OCI-LY1 (cell line): ENCODE measurements around the gene ADCY2.

Source experiments
- EZH2 ChIP-seq: fragments of 200-600 bp; sonication (generic), shearing (Covaris generic); IDR thresholded peaks from 2 replicates; pipeline ENCODE4 v1.8.0; 2017; ENCODE audit warnings: borderline replicate concordance, mixed run types, mild to moderate bottlenecking, antibody characterized with exemption, low read length, moderate library complexity, mixed read lengths
- TF ChIP-seq, protein P1 (sequence below): fragments of 200-600 bp; sonication (generic), shearing (Covaris generic); IDR thresholded peaks from 2 replicates; pipeline ENCODE4 v1.5.1; 2017; ENCODE audit warnings: mild to moderate bottlenecking, antibody characterized with exemption, low read length, moderate library complexity, mixed read lengths

DNA sequence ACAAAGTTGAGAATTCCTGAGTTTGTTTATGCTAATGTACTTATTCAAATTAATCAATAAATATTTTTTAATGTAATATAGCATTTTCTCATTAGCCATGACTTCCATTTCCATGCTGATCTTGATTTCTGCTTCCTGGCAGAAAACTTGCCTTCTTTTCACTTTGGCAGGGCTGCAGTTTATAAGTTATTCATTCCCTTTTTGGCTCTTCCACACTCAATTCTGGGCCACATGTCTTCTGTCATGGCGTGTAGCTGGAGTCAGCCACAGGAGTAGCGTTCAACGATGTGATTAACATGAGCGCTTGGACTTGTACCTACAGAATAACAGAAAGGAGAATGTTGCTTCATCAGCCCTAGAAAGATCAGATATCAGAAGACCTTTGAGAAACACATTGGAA lies 282.1 kb downstream of the ADCY2 start:
- no peak for TF ChIP-seq EZH2
- TF ChIP-seq, protein P1, sequence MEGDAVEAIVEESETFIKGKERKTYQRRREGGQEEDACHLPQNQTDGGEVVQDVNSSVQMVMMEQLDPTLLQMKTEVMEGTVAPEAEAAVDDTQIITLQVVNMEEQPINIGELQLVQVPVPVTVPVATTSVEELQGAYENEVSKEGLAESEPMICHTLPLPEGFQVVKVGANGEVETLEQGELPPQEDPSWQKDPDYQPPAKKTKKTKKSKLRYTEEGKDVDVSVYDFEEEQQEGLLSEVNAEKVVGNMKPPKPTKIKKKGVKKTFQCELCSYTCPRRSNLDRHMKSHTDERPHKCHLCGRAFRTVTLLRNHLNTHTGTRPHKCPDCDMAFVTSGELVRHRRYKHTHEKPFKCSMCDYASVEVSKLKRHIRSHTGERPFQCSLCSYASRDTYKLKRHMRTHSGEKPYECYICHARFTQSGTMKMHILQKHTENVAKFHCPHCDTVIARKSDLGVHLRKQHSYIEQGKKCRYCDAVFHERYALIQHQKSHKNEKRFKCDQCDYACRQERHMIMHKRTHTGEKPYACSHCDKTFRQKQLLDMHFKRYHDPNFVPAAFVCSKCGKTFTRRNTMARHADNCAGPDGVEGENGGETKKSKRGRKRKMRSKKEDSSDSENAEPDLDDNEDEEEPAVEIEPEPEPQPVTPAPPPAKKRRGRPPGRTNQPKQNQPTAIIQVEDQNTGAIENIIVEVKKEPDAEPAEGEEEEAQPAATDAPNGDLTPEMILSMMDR = no peak
